Fibroblast of skin of abdomen (primary cell): ENCODE data around the gene CKS1B.
"Not testable (repeated sequence)": the region's sequence is repeated elsewhere in the genome, so short reads cannot be mapped to it uniquely, and the experiment has no call there.

Source experiments
- DNase-seq: peaks from one replicate; pipeline ENCODE4 v3.0.0-alpha.2; 2013

CKS1B gene

GRCh38 chr1:154966111-154966510 is 8.4 kb upstream of the CKS1B start:
- no peak for DNase-seq

- DNase-seq: no peak
Observed at GRCh38 chr1:154967331-154967950, 7.0 kb upstream of the CKS1B start.

GRCh38 chr1:154968731-154969130 is 5.8 kb upstream of the CKS1B start:
- no peak for DNase-seq

- DNase-seq: no peak
Observed at GRCh38 chr1:154969246-154969645, 5.2 kb upstream of the CKS1B start.

- DNase-seq: no peak
Observed at GRCh38 chr1:154969860-154970452, 4.5 kb upstream of the CKS1B start.

- peak; percentile 96 for DNase-seq
Observed at GRCh38 chr1:154970631-154971340, 3.7 kb upstream of the CKS1B start, which contains the start of gene SHC1. Gene SHC1 (minus strand): TSS chr1:154970747. CDS start chr1:154970526, 221 bp downstream.

GRCh38 chr1:154971341-154971998 is 3.0 kb upstream of the CKS1B start:
- no peak for DNase-seq

GRCh38 chr1:154972213-154972516 is 2.3 kb upstream of the CKS1B start:
- no peak for DNase-seq

GRCh38 chr1:154972517-154973343 is 1.8 kb upstream of the CKS1B start:
- peak; percentile 98 for DNase-seq

- DNase-seq: peak; percentile 97
Observed at GRCh38 chr1:154973344-154974101, 958 bp upstream of the CKS1B start.

- peak; percentile 96 for DNase-seq
Observed at GRCh38 chr1:154974808-154975408, 427 bp downstream of the CKS1B start.

- peak; percentile 58 for DNase-seq
Observed at GRCh38 chr1:154975409-154976059, 1.1 kb downstream of the CKS1B start.

- not testable (repeated sequence) for DNase-seq
Observed at GRCh38 chr1:154977762-154978161, 3.3 kb downstream of the CKS1B start.

GRCh38 chr1:154978360-154978759 is 3.9 kb downstream of the CKS1B start:
- DNase-seq: no peak

GRCh38 chr1:154982341-154982740 is 7.9 kb downstream of the CKS1B start:
- no peak for DNase-seq

GRCh38 chr1:154982897-154983648 is 8.6 kb downstream of the CKS1B start, which contains the start of gene FLAD1:
Gene FLAD1 (plus strand): TSS chr1:154983344. CDS start chr1:154983695, 351 bp downstream.
- peak; percentile 100 for DNase-seq

GRCh38 chr1:154983776-154984466 is 9.4 kb downstream of the CKS1B start:
- DNase-seq: no peak

GRCh38 chr1:154986736-154987135 is 12.3 kb downstream of the CKS1B start:
- DNase-seq: not testable (repeated sequence)

- DNase-seq: no peak
Observed at GRCh38 chr1:154987326-154987725, 12.8 kb downstream of the CKS1B start.
